K562 (cell line): ENCODE results near the gene RILP. TPM values are rescaled to one million over a fixed set of nuclear protein-coding genes. Genes with fewer than 3 reads are reported as not detected.

Experiments used
- ATF1 ChIP-seq, 2 experiments: fragments of 450-650 bp in 1 of 2; IDR thresholded peaks; 2 replicates each; pipeline ENCODE4 v1.6.1; 2016; ENCODE audit warnings: missing compliant biosample characterization in 1 of 2, missing genetic modification characterization in 1 of 2
- BRD4 ChIP-seq: fragments of 200-600 bp; sonication (generic); IDR thresholded peaks from 2 replicates; pipeline ENCODE4 v1.6.1; 2017; ENCODE audit warnings: inconsistent platforms
- E2F6 ChIP-seq, 2 experiments: IDR thresholded peaks; 2 replicates each; pipeline ENCODE4 v1.6.1; 2011; ENCODE audit warnings: borderline replicate concordance in 1 of 2, control low read depth in 1 of 2, low read depth in 1 of 2, low read length in 1 of 2, mild to moderate bottlenecking in 1 of 2, mixed read lengths in 1 of 2, moderate library complexity in 1 of 2; ENCODE audit not compliant: insufficient read depth in 1 of 2, insufficient read length in 1 of 2, poor library complexity in 1 of 2, severe bottlenecking in 1 of 2; ENCODE audit errors: extremely low read depth in 1 of 2
- ERF ChIP-seq: fragments of 450-650 bp; formaldehyde crosslinking; IDR thresholded peaks from 2 replicates; pipeline ENCODE4 v1.4.0; 2020; ENCODE audit warnings: mild to moderate bottlenecking, mixed read lengths
- HDAC2 ChIP-seq: fragments of 450-650 bp; IDR thresholded peaks from 2 replicates; pipeline ENCODE4 v1.6.1; 2016; ENCODE audit warnings: mild to moderate bottlenecking
- HES1 ChIP-seq: fragments of 450-650 bp; IDR thresholded peaks from 2 replicates; pipeline ENCODE4 v1.6.1; 2016; ENCODE audit warnings: low read depth, mild to moderate bottlenecking, moderate library complexity
- KAT8 ChIP-seq: fragments of 450-650 bp; IDR thresholded peaks from 2 replicates; pipeline ENCODE4 v1.6.1; 2016; ENCODE audit warnings: low read depth, mild to moderate bottlenecking
- MAZ ChIP-seq, 2 experiments: fragments of 450-650 bp in 1 of 2; sonication (generic) in 1 of 2; formaldehyde crosslinking; IDR thresholded peaks in 1 of 2; conservative IDR thresholded peaks in 1 of 2; 2 replicates each; pipeline versions ENCODE4 v1.4.0 to v1.5.0; 2020; ENCODE audit warnings: mild to moderate bottlenecking in 1 of 2, missing genetic modification reagents in 1 of 2
- NR1H2 ChIP-seq: sonication (generic); formaldehyde crosslinking; IDR thresholded peaks from 2 replicates; pipeline ENCODE4 v1.4.0; 2020; ENCODE audit warnings: mild to moderate bottlenecking, missing genetic modification reagents
- PCBP1 ChIP-seq: fragments of 200-400 bp; formaldehyde crosslinking; IDR thresholded peaks from 2 replicates; pipeline ENCODE4 v1.6.1; 2018; ENCODE audit warnings: mild to moderate bottlenecking, low read depth, low read length; ENCODE audit not compliant: poor library complexity, severe bottlenecking
- PHF8 ChIP-seq: fragments of 200-600 bp; sonication (generic); IDR thresholded peaks from 2 replicates; pipeline ENCODE4 v1.6.1; 2012; ENCODE audit warnings: mixed run types, mild to moderate bottlenecking, inconsistent platforms, low read length, moderate library complexity, borderline replicate concordance
- POLR2B ChIP-seq: fragments of 450-650 bp; IDR thresholded peaks from 2 replicates; pipeline ENCODE4 v1.6.1; 2018; ENCODE audit warnings: low read depth; ENCODE audit not compliant: partially characterized antibody
- PRDM10 ChIP-seq: fragments of 450-650 bp; IDR thresholded peaks from 2 replicates; pipeline ENCODE4 v1.6.1; 2018; ENCODE audit not compliant: partially characterized antibody
- U2AF1 ChIP-seq: fragments of 200-400 bp; formaldehyde crosslinking; optimal IDR thresholded peaks from 2 replicates; pipeline ENCODE3; 2017; ENCODE audit warnings: mild to moderate bottlenecking, low read depth, low read length, moderate library complexity
- YY1 ChIP-seq, 3 experiments: IDR thresholded peaks; 2 replicates each; pipeline ENCODE4 v1.6.1; 2011; ENCODE audit warnings: low read length in 2 of 3, mild to moderate bottlenecking in 2 of 3, moderate library complexity in 2 of 3, borderline replicate concordance in 1 of 3, control low read depth in 1 of 3, low read depth in 1 of 3; ENCODE audit not compliant: insufficient read depth in 3 of 3, insufficient replicate concordance in 2 of 3, control insufficient read depth in 1 of 3, insufficient read length in 1 of 3; ENCODE audit errors: extremely low read depth in 1 of 3
- ZBTB9 ChIP-seq: fragments of 450-650 bp; formaldehyde crosslinking; IDR thresholded peaks from 2 replicates; pipeline ENCODE4 v1.4.0; 2020; ENCODE audit warnings: mild to moderate bottlenecking, moderate library complexity
- ZFX ChIP-seq: sonication (generic); formaldehyde crosslinking; IDR thresholded peaks from 2 replicates; pipeline ENCODE4 v1.8.0; 2022; ENCODE audit warnings: mild to moderate bottlenecking, missing genetic modification reagents, moderate library complexity
- ZNF408 ChIP-seq: fragments of 250-450 bp; sonication (Bioruptor Pico); IDR thresholded peaks from 2 replicates; pipeline ENCODE4 v1.4.0; 2020; ENCODE audit warnings: low read depth, mild to moderate bottlenecking, moderate library complexity
- polyA plus RNA-seq, 8 experiments: library from polyadenylated mRNA; depleted of rRNA in 4 of 8; stranded (reverse) in 5 of 8; unstranded in 3 of 8; fragments of >200 nt; fragmentation: Nextera tagmentation in 2 of 8; fragmentation: Illumina TruSeq in 1 of 8; extraction: Ambion mirVana in 2 of 8; extraction: Trizol in 1 of 8; gene quantifications; 2 replicates each; pipeline versions ENCODE4 v1.2.1 to v1.2.3, GENCODE V29; 2011 to 2014; ENCODE audit warnings: inconsistent platforms in 1 of 8, missing spikeins in 1 of 8
- total RNA-seq, 7 experiments: library from RNA; depleted of rRNA in 6 of 7; stranded (reverse); fragments of >200 nt in 6 of 7; fragmentation: Illumina TruSeq in 2 of 7; extraction: Trizol in 2 of 7; gene quantifications; 2 replicates each; pipeline versions ENCODE4 v1.2.1 to v1.2.3, GENCODE V29; 2011 to 2021; ENCODE audit warnings: low replicate concordance in 1 of 7

The RILP gene
- total and polyA plus RNA-seq, 9 of the 15 experiments (the other 6 are each of a cell fraction or from before 2014, with no cell fraction given), result 0.75 to 54.9 (median 27.8) TPM

GRCh38 chr17:1648963-1649843 lies 463 bp downstream of the RILP start (continued):
- TF ChIP-seq E2F6 (IDR thresholded peaks at IDR 0.05; ENCODE audit: borderline replicate concordance in 1 of 2, extremely low read depth in 1 of 2, insufficient read depth in 1 of 2, insufficient read length in 1 of 2, low read depth in 1 of 2, low read length in 1 of 2, poor library complexity in 1 of 2, severe bottlenecking in 1 of 2) (peak; percentile 24 to 79), ZNF408 (CRISPR knock-in tag) (no peak), HES1 (no peak), MAZ (CRISPR knock-in tag; conservative IDR thresholded peaks at IDR 0.05 in 1 of 2, IDR thresholded peaks at IDR 0.05 in 1 of 2) (peak in 1 of 2 experiments; percentile 54; a peak in 2 of 4 replicates), HDAC2 (no peak), NR1H2 (CRISPR knock-in tag) (peak; percentile 27; the same call in 1 of the 2 replicates), YY1 (IDR thresholded peaks at IDR 0.05; ENCODE audit: borderline replicate concordance in 1 of 3, control insufficient read depth in 1 of 3, extremely low read depth in 1 of 3, insufficient read depth in 3 of 3, insufficient read length in 1 of 3, insufficient replicate concordance in 2 of 3, low read depth in 1 of 3, low read length in 2 of 3) (peak; percentile 32 to 91 (median 87)), POLR2B (peak; percentile 29), PRDM10 (no peak), KAT8 (no peak), PHF8 (peak; percentile 64; the same call in 1 of the 2 replicates), U2AF1 (peak; percentile 75), PCBP1 (peak; percentile 46), ATF1 (CRISPR knock-in tag; IDR thresholded peaks at IDR 0.05) (no peak), ATF1 (tag; IDR thresholded peaks at IDR 0.05) (no peak), ERF (CRISPR knock-in tag) (peak; percentile 25; the same call in 1 of the 2 replicates), ZFX (CRISPR knock-in tag) (peak; percentile 84), BRD4 (0 out of 2 replicates have a peak, but pooled peaks have one; percentile 55), ZBTB9 (CRISPR knock-in tag) (0 out of 2 replicates have a peak, but pooled peaks have one; percentile 12)
